Stimulated activated CD4-positive, alpha-beta T cell treated with anti-CD3 and anti-CD28 coated beads, Interleukin-12 subunit alpha, Interleukin-12 subunit beta, amount 100 ng/mL, for 48 hours (primary cell): ENCODE results near the gene MRPS34.
A peak's percentile ranks its signal among the peaks of the same experiment; 100 is the strongest.

Experiments used
- DNase-seq, 3 donors: peaks; one replicate each; pipeline ENCODE4 v3.0.0-alpha.2; 2020; ENCODE audit warnings: low read depth in 2 of 3, low spot score in 1 of 3

The MRPS34 gene

DNA sequence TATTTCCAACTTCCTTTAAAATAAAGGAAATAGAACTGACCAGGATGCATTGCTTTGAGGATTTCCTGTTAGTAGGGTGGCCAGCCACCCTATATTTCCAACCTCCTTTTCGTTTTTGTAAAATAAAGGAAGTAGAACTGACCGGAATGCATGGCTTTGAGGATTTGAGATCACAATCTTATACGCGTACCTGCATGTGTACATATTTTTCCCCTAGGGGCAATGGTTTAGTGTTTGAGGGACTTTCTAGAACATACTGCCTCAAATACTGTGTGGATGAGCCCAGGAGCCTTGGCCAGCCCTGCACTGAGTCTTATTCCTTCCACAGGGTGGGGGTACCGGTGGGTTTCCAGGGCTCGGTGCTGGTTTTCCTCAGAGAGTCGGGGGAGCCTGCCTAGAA, 41.3 kb downstream of the MRPS34 start:
- DNase-seq: no peak

DNA sequence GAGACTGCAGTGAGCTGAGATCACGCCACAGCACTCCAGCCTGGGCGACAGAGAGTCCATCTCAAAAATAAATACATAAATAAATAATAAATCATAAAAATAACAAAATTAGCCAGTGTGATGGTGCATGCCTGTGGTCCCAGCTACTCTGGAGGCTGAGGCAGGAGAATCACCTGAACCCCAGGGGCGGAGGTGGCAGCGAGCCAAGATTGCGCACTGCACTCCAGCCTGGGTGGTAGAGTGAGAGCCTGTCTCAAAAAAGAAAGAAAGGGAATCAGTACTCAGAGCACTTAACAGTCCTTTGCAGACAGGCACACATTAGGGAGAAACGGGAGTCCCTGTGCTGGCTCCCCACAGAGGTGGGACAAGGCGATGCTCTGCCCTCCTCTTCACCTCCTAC, 41.9 kb downstream of the MRPS34 start:
- DNase-seq: no peak

DNA sequence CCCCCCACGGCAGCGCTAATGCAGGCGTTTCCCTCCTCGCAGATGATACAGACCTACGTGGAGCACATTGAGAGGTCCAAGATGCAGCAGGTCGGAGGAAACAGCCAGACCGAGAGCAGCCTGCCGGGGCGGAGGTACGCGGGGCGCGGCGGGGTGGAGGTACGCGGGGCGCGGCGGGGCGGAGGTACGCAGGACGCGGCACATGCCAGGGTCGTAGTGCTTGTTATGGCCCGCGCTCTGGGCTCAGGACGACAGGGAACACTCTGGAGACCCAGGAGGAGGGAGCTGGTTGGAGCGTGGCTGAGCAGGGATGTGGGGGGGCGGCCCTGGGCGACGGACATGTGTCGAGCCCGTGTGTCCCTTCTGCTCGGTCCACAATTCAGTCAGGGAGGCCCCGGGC, 43.5 kb downstream of the MRPS34 start:
- DNase-seq: no peak

- DNase-seq: no peak
Measured at GRCh38 chr16:1729026-1729425, 43.9 kb downstream of the MRPS34 start.

DNA sequence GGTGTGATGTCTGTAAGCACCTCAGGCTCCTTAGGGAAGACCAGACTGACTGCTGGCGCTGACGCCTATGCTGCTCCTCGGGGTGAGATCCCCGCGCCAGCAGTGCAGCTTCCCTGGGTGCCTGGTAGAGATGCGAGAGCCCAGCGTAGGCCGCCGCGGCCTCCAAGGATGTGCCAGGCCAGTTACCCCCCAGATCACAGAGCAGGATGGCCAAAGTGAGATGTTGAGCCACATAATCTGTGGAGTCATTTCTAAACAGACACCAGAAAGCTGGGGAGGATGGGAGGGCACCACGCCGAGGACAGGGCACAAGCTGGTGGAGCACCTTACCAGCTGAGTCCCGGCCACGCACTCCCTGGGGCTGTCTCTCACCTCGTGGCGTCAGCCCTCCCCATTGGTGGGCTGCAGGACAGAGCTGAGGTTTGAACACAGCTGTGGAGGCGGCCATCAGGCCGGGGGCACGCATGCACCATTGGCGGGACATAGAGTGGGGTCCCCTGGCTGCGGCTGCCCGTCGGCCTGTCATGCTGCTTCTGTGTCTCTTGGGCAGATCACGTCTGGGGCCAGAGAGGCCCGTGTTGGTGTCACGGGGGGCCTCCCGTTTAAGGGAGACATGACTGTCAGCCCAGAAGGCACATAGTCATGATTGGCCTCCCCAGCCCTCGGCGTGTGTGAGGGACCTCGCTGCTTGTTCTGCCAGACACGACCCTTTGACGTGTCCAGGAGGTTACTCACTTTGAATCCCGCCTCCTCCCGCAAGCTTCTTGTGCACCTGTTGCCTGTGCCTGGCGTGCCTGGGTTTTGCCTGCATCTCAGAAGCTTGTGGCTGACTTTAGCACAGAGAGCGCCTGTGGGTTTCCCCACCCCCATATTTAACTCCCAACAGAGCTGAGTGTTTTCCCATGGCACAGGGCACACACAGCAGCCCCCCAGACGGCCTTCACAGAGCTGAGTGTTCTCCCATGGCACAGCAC, 45.0 kb downstream of the MRPS34 start:
- DNase-seq: no peak

DNA sequence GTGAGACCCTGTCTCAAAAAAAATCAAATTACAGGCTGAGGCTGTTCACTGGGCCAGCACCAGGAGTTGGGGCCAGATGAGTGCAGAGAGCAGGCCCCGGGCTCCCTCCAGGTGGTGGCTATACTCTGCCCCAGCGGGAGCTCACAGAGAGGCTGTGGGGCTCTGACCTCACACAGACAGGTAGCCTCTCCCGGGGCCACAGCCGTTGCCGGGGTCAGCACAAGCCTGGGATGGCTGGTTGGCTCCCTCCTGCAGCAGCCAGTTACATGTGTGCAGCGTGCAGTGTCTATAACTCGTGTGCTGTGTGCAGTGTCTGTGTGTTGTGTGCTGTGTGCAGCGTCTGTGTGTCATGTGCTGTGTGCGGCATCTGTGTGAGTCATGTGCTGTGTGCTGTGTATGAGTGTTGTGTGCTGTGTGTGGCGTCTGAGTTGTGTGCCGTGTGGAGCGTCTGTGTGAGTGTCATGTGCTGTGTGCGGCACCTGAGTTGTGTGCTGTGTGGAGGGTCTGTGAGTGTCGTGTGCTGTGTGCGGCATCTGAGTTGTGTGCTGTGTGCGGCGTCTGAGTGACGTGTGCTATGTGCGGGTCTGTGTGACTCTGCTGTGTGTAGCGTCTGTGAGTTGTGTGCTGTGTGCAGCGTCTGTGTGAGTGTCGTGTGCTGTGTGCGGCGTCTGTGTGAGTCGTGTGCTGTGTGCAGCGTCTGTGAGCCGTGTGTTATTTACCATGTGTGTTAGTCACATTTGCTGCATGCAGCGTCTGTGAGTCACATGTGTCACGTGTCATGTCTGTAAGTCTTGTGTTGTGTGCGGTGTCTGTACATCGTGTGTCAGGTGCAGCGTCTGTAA, 46.1 kb downstream of the MRPS34 start:
- no peak for DNase-seq

DNA sequence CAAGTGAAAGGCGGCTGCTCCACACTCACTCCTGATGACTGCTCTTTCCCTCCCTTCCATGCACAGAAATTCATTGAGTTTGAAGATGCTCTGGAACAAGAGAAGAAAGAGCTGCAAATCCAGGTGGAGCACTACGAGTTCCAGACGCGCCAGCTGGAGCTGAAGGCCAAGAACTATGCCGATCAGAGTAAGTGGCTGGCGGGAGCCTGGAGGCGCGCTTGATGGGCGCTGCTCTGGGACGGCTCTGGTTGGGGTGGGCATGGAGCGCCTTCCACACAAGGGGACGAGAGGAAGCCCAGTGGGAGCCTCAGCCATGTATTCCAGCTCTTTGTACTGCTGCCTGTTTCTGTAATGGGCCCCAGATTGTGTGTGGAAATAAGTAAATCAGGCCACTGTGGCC, 48.4 kb downstream of the MRPS34 start:
- no peak for DNase-seq

GRCh38 chr16:1723450-1724147, 49.3 kb downstream of the MRPS34 start:
- DNase-seq: peak in 2 of 3 donors; percentile 15 to 39
